ENCODE measurements around the gene C5orf63.

C5orf63 gene

DNA sequence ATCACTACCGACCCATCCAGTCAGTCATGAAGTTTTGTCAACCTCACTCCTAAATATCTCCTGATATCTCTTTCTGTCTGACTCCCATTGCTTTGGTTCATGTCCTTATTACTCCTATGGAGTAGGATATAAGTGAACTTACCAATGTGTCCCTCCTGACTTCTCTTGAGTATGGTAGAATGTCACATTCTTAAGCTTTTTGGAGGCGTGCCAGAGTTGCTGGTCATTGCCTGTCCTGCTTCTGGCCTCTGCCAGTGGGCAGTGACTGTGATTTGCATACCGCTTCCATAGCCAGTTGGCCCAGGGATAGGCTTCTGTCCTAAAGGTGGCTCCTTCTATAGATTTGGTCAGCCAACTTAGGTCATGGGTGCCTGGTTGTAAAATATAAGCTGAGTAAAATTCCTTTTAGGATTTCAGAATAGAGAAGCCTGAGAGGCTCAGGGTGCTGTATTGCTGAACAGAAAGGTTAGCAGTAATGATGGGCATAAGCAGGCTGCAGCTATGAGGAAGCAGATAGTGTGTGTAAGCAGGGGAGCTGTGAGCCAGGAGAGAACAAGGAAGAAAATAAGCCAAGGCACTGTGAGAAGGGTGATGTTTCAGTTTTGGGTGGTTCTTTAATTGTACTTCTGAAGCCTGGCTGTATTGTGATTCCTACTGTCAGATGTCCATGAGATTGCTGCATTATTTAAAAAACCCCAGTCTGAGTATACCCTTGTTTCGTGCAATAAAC is 26.8 kb downstream of the C5orf63 start:
- peaks cover 3 to 19% (median 7%) of the 10 kb centered on the region in 10 experiments; a peak in 18 of 20 replicates for H3K4me1 ChIP-seq
- no peak overlapping the region for H3K9ac ChIP-seq
- no peak overlapping the region for H3K4me2 ChIP-seq
- no peak overlapping the region for H3K4me3 ChIP-seq
- H3K27ac ChIP-seq, result no peak overlapping the region
- no peaks in the 10 kb centered on the region for H4K20me1 ChIP-seq
- no peaks in the 10 kb centered on the region for H3K9me3 ChIP-seq (replicated peaks in 1 of 11)
- TF ChIP-seq Cebpa-rat (IDR thresholded peaks at IDR 0.05), result no peak
- no peaks in the 10 kb centered on the region for H3K36me3 ChIP-seq
- no peaks in the 10 kb centered on the region for H3K27me3 ChIP-seq

DNA sequence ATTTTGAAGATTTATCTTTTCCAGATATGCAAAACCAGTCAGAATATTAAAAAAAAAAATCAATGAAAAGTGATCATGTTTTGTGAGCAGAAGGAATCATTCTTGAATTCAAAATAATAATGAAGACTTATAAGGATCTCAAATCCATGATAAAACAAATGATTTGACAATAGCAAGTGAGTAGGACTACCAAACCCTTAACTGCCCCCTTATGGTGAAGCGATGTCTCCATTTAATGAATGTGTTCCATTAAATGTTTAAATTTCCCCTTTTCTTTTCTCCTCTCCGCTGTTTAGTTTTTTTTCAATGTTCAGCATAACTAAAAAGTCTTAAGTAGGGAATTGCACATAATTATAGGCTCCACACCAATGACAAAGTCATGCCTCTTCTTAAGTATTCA is 30.7 kb downstream of the C5orf63 start:
- Histone ChIP-seq H4K20me1 (no peaks in the 10 kb centered on the region), H3K4me2 (no peak overlapping the region), H3K27ac (no peak overlapping the region), H3K36me3 (no peaks in the 10 kb centered on the region), H3K9me3 (replicated peaks in 1 of 11) (no peaks in the 10 kb centered on the region), H3K9ac (no peak overlapping the region), H3K27me3 (no peaks in the 10 kb centered on the region), H3K4me3 (no peak overlapping the region), H3K4me1 (peaks cover 9 to 31% (median 18%) of the 10 kb centered on the region in 10 experiments; a peak in 18 of 20 replicates)
- TF ChIP-seq Cebpa-rat (IDR thresholded peaks at IDR 0.05), result no peak

DNA sequence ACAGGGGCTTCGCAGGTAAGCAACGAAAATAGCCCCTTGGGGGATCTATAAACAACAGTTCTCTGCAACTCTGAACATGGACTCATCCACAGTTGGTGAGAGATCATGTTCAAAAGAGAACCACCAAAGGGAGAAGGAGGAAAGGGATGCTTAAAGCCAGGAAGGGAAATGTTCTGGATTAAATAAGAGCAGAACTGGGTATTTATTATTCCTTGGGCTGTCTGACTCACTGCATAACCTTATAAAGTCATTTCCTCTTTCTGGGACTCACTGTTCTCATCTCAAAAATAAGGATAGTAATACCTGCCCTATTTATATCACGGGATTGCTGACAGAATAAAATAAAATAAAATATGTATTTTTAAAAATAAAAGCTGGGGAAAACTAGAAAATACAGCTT is 31.7 kb downstream of the C5orf63 start:
- H3K27me3 ChIP-seq, result no peaks in the 10 kb centered on the region
- peaks cover 9 to 31% (median 18%) of the 10 kb centered on the region in 10 experiments; a peak in 18 of 20 replicates for H3K4me1 ChIP-seq
- H3K4me3 ChIP-seq, result no peak overlapping the region
- H3K4me2 ChIP-seq, result peak overlapping the region in 10 of 11 experiments; percentile 22 to 60 (median 38); a peak in 16 of 22 replicates
- no peaks in the 10 kb centered on the region for H3K36me3 ChIP-seq
- H3K9ac ChIP-seq, result no peak overlapping the region
- no peak for TF ChIP-seq Cebpa-rat (IDR thresholded peaks at IDR 0.05)
- H3K27ac ChIP-seq, result no peak overlapping the region
- H4K20me1 ChIP-seq, result no peaks in the 10 kb centered on the region
- H3K9me3 ChIP-seq (replicated peaks in 1 of 11), result no peaks in the 10 kb centered on the region

DNA sequence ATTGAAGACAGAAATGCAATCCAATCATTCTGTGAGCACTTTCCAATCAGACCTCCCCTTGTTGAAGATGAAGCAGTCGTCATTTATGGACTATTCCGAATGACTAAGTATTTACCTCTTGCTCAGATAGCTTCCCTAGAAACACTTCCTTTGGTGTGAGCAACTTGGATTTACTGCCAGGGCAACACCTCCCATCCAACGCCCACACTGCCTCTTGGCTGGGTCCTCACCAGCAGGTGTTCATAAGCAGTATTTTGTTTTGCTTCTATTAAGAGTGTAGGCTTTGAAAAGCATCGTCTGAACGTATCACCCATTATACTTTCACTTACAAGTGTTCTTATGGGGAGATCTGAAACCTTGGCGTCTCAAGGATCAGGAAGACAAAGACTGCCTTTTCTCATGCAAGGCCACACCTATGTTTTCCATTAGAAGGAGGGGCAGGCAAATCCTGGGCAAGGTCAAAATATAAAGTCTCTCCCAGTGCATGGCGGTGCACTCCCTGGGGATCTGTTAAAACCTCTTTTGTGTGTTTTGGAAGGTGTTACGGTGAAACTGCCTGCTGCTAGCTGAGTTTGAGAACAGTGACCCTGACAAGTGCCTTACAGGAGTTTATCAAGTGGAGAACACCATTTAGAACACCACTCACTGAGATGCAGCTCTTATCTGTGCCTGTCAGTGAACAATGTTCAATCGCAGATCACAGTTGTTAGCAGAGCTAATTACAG is 32.3 kb downstream of the C5orf63 start:
- TF ChIP-seq Cebpa-rat (IDR thresholded peaks at IDR 0.05), result no peak
- no peaks in the 10 kb centered on the region for H3K27me3 ChIP-seq
- no peaks in the 10 kb centered on the region for H3K9me3 ChIP-seq (replicated peaks in 1 of 11)
- H3K27ac ChIP-seq, result no peak overlapping the region
- H3K36me3 ChIP-seq, result no peaks in the 10 kb centered on the region
- no peak overlapping the region for H3K4me3 ChIP-seq
- H3K9ac ChIP-seq, result no peak overlapping the region
- H4K20me1 ChIP-seq, result no peaks in the 10 kb centered on the region
- H3K4me1 ChIP-seq, result peaks cover 9 to 31% (median 18%) of the 10 kb centered on the region in 10 experiments; a peak in 18 of 20 replicates
- H3K4me2 ChIP-seq, result peak overlapping the region in 10 of 11 experiments; percentile 22 to 60 (median 38); a peak in 19 of 22 replicates

DNA sequence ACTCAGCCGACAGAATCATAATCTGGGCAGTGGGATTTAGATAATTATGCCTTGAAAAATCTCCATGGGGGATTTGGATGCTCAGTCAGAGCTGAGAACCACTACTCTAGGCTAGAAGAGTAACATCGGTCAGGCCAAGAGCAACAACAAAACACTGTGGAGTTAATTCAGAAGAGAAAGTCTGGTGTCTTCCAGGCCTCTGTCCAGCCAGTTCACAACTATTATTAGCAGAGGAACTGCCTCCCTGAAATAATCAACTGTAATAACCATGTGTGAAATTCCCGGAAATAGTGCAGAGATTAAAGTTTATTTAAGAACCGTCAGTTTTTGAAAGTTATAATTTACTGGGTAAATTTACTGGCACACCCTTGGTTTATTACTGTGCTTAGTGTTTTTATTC is 34.8 kb downstream of the C5orf63 start:
- H3K4me2 ChIP-seq, result no peak overlapping the region
- no peak overlapping the region for H3K4me3 ChIP-seq
- peaks cover 9 to 33% (median 18%) of the 10 kb centered on the region in 10 experiments; a peak in 18 of 20 replicates for H3K4me1 ChIP-seq
- H3K9ac ChIP-seq, result no peak overlapping the region
- no peak overlapping the region for H3K27ac ChIP-seq
- no peaks in the 10 kb centered on the region for H3K36me3 ChIP-seq
- H3K27me3 ChIP-seq, result no peaks in the 10 kb centered on the region
- no peaks in the 10 kb centered on the region for H4K20me1 ChIP-seq
- TF ChIP-seq Cebpa-rat (IDR thresholded peaks at IDR 0.05), result no peak
- H3K9me3 ChIP-seq (replicated peaks in 1 of 11), result no peaks in the 10 kb centered on the region

DNA sequence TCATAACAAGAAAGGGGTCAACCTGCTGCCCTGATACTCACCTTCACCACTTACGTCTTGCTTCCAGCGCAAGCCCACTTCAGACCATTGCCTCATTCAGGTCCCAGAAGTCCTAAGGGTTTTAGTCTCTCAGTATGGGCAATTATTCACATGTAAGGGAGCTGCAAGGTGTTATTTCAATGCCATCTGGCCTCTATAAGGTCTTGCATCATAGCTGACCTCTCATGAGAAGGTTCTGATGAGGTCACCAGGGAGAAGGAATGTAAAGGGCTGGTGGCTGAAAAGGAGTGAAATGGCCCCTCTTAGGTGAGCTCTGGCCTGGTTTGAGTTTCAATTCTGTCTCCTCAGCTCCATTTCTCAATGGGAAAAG is 41.5 kb downstream of the C5orf63 start:
- Histone ChIP-seq H3K4me3 (peak overlapping the region in 4 of 10 experiments; percentile 78 to 92 (median 84); a peak in 4 of 20 replicates), H3K4me1 (peaks cover 11 to 40% (median 32%) of the 10 kb centered on the region in 10 experiments), H4K20me1 (peaks cover 0 to 34% (median 8%) of the 10 kb centered on the region in 11 experiments; a peak in 8 of 22 replicates), H3K36me3 (no peaks in the 10 kb centered on the region), H3K27ac (peak overlapping the region in 1 of 11 experiments; percentile 87; a peak in 2 of 22 replicates), H3K27me3 (peaks cover 0 to 8% (median 0%) of the 10 kb centered on the region in 11 experiments; a peak in 5 of 22 replicates), H3K9me3 (replicated peaks in 1 of 11) (no peaks in the 10 kb centered on the region), H3K9ac (peak overlapping the region in 2 of 11 experiments; percentile 89 to 96; a peak in 2 of 22 replicates), H3K4me2 (peak overlapping the region; percentile 88 to 98 (median 95); a peak in 20 of 22 replicates)
- TF ChIP-seq Cebpa-rat (IDR thresholded peaks at IDR 0.05), result no peak

DNA sequence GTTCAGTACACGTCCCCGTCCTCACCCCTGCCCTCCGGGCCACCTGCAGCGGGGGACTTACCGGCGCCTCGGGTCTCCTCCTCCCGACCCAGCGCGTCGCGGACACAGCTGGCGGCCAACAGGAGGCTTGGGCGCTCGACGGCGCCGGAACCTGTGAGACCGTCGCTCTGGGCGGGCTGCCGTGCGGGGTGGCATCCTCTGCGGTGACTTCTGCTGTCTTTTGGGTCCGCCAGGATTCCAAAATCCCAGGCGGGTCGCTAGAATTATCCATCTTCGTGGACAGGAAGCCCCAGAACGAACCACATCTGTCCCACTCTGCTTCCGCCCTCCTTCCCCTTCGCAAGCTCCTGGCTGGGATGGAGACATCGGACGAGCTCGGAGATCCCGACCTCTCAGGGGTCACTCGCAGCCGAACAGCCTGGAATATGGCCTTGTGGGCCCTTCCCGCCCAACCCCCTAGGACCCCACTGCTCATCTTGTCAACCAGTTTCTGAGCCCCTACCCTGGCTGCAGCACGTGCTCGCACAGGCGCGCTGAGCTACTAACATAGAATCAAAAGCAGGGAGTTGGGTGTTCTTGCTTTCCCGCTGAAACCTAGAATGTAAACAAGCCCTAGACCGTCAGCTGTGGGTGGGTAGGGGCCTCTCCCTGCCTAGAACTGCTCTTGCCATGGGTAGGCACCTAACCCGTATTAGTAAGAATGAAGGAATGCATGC is 42.0 kb downstream of the C5orf63 start:
- Histone ChIP-seq H3K27ac (peak overlapping the region in 10 of 11 experiments; percentile 54 to 90 (median 87); a peak in 21 of 22 replicates), H3K27me3 (peaks cover 0 to 8% (median 0%) of the 10 kb centered on the region in 11 experiments; a peak in 5 of 22 replicates), H3K9me3 (replicated peaks in 1 of 11) (no peaks in the 10 kb centered on the region), H3K36me3 (no peaks in the 10 kb centered on the region), H3K4me1 (peaks cover 11 to 46% (median 36%) of the 10 kb centered on the region in 10 experiments), H4K20me1 (peaks cover 0 to 39% (median 8%) of the 10 kb centered on the region in 11 experiments; a peak in 8 of 22 replicates), H3K4me3 (peak overlapping the region; percentile 78 to 98 (median 87)), H3K9ac (peak overlapping the region; percentile 74 to 96 (median 89)), H3K4me2 (peak overlapping the region; percentile 88 to 98 (median 95))
- no peak for TF ChIP-seq Cebpa-rat (IDR thresholded peaks at IDR 0.05)

DNA sequence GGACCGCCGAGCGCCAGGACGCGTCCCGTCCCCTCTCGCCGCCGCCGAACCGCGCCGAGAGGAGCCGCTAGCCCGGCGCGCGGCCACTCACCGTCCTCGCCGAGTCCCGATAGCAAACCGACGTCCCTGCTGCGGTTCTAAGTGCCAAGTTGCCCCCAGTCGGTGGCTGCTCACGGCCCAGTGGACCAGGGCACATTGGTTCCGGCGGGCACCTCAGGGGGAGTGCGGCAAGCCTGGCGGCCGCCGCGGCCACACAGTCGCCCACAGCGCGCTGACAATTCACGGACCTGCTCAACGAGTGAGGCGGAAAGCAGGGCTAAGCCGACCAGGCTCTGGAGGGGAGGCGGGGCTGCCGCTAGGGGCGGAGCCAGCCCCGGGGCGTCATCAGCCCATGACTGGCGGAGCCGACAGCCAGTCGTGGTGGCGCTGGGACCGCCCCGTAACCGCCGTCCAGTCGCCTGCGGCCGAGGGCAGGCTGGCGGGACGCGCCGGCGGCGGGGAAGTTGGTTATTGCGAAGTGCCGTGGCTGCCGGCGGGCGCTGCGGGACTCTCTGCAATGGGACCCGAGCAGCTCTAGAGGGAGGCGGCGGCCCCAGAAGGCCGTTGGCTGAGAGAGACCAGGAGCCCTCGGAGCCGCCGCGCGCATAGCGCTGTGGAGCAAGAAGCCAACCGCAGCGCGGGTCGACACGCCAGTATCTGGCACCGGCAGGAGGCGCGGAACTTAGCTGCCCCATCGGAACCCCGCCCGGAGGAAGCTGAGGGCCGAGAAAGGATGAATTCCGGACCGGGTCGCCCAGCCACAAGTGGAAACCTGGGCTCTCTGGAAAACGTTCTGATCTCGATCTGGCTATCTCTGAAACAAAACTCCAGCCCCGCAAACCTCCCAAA is 42.8 kb downstream of the C5orf63 start, which contains the start of gene MARCHF3:
MARCHF3 (minus strand) TSS at position 300 of the 888 bp plus-strand sequence. CDS start 112,387 bp downstream, outside the sequence.
- Histone ChIP-seq H3K9me3 (replicated peaks in 1 of 11) (no peaks in the 10 kb centered on the region), H4K20me1 (peaks cover 0 to 47% (median 8%) of the 10 kb centered on the region in 11 experiments; a peak in 8 of 22 replicates), H3K36me3 (no peaks in the 10 kb centered on the region), H3K4me3 (peak within 1 kb of the TSS; percentile 78 to 98 (median 87)), H3K4me1 (peaks cover 11 to 54% (median 44%) of the 10 kb centered on the region in 10 experiments), H3K27ac (peak within 1 kb of the TSS; percentile 59 to 90 (median 87); a peak in 21 of 22 replicates), H3K4me2 (peak within 1 kb of the TSS; percentile 88 to 98 (median 95)), H3K9ac (peak within 1 kb of the TSS; percentile 87 to 96 (median 89)), H3K27me3 (peaks cover 0 to 8% (median 0%) of the 10 kb centered on the region in 11 experiments; a peak in 5 of 22 replicates)
- peak in 4 of 11 experiments; percentile 26 to 78 (median 62); a peak in 5 of 22 replicates for TF ChIP-seq Cebpa-rat (IDR thresholded peaks at IDR 0.05)

All from BLaER1 treated with 17β-estradiol and CSF1 and Interleukin-3, amounts not matched to agents 10 nM and 100 nM (cell line).